UCSD-AML1 (cell line): ENCODE data around the gene TMEM132C.

Experiments used
- DNase-seq: peaks from one replicate; lab custom pipeline; 2025; ENCODE audit not compliant: unreplicated experiment; lab: John Stamatoyannopoulos, UW

TMEM132C gene

DNA sequence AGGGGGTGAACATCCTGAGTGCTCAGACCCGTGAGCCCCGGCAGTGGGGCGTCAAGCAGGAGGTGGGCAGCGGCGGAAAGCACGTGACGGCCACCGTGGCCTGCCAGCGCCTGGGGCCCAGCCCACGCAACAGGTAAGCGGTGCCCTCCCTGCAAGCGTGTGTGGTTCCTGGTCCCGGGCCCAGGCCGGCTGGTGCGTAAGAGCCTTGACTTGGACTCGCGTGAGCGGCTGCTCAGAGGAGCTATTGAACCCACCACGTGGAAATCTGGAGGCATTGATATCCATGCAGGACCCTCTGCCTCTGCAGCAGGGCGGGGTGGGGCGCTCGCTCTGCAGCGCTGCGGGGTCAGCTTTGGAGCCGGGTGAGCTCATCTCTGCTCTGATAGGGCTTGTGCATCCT, 277.0 kb downstream of the TMEM132C start:
- DNase-seq, result no peak

- no peak for DNase-seq
These were observed 282.0 kb downstream of the TMEM132C start for GRCh38 chr12:128548949-128549348.

DNA sequence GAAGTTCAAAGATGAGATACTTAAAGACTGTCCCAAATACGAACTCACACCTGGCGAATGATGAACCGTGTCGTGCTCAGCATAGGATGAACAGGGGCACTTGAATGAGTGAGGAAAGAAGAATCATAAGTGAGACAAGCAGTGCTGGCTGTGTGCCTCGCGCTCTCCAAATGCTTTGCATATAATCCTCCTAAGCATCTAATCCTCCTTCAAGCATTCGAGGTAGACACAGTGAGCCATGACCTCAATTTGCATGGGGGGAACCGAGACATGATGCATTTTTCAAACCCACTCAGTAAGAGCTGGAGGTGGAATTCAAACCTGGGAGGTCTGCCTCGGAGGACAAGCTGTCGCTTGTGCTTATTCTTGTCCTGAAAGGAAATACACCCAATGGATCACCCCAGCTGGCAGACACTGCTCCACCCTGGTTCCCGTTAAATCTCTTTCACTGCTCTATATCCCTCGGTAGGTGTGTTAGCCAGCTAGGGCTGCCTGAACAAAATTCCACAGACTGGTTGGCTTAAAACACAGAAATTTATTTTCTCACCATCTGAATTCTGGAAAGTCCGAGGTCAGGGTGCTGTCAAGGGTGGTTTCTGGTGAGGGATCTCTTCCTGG, 282.7 kb downstream of the TMEM132C start:
- no peak for DNase-seq

DNA sequence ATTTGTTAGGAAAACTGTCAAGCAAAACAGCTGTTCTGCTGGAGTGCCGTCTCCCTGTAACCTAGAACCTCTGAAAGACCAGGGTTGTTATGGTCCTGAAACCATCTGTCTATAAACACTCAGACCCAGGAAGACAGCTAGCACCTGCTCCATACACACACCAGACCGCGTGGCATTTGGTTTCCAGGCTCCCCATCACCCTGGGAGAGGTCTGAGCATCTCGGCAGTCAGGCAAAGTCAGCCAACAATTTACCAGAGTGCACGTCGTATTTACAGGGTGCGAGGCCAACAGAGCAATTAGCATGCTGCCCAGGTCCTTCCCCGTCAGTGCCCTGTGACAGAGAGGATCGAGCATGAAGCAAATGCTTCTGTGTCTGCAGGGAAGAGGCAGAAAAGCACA, 284.3 kb downstream of the TMEM132C start:
- DNase-seq, result no peak

DNA sequence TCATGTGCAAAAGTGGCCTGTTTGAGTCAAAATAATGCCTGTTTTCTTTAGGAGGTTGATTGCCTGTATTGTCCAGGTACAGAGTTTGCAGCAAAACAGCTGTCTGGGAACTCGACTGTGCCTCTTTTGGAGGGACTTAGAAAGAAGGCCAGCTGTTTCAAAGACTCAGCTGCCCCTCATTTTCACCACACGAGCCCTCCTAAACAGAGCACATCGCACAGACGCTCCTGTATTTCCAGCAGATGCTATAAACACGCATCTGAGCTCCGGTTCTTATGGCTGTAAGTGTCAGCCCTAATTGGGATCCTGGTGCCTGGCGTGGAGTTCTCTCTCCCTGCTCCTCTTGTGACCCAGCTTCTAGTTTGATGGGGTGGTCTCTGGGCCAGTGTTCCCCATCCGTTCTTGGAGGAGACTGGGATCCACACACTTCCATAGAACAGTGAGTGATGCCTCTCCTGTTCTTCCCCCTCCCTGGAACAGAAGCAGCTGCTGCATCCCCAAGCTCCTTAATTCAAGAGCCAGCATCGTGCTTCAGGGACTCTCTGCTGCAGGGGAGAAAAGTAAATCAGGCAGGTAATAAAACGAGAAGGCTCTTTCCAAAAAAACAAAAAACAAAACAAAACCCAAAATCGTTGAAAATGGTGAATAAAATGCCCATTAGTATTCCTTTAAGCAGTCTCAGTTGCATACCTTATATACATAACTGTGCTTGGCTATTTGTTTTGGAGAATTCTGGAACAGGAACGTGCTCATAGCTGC, 287.8 kb downstream of the TMEM132C start:
- no peak for DNase-seq

- no peak for DNase-seq
These were observed 290.3 kb downstream of the TMEM132C start for GRCh38 chr12:128557231-128557630.

- DNase-seq, result no peak
These were observed 298.0 kb downstream of the TMEM132C start for GRCh38 chr12:128564956-128565355.

GRCh38 chr12:128567730-128568129, 300.8 kb downstream of the TMEM132C start:
- no peak for DNase-seq

- DNase-seq, result no peak
These were observed 303.5 kb downstream of the TMEM132C start for GRCh38 chr12:128570191-128571065.

DNA sequence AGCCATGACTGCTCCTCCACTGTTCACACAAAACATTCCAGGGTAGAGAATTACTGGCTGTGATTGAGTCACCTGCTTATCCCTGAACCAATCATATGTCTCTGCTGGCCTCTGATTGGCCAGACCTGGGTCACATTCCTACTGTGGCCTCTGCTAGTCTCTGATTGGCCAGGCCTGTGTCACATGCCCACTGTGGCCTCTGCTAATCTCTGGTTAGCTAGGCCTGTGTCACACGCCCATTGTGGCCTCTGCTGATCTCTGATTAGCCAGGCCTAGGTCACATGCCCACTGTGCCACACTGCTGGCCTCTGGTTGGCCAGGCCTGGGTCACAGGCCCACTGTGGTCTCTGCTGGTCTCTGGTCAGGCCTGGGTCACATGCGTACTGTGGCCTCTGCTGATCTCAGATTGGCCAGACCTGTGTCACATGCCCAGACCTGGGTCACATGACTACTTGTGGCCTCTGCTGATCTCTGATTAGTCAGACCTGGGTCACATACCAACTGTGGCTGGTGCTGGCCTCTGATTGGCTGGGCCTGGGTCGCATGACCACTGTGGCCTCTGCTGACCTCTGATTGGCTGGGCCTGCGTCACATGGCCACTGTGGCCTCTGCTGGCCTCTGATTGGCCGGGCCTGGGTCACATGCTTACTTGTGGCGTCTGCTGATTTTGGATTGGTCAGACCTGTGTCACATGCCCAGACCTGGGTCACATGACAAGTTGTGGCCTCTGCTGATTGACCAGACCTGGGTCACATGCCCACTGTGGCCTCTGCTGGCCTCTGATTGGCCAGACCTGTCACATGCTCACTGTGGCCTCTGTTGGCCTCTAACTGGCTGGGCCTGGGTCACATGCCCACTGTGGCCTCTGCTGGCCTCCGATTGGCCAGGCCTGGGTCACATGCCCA, 305.2 kb downstream of the TMEM132C start:
- DNase-seq, result no peak

DNA sequence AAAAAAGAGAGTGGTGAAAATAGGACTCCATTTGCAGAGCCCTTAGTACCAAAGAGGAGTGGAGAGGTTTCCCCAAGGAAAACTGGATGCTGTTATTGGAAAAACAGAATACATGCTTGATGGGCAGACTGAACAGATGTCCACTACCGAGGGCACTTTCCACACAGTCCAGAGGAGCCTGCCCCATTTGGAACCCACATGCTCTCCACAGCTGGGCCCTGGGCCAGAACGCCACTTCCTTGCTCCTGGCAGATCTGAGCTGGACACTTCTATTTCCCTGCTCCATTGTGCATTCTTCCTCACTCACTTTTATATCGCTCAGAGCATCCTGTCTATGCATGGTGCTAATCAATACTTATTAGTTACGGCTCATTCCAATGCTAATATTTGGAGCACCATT, 306.9 kb downstream of the TMEM132C start:
- no peak for DNase-seq

- DNase-seq, result no peak
These were observed 311.1 kb downstream of the TMEM132C start for GRCh38 chr12:128578045-128578444.

- no peak for DNase-seq
These were observed 314.4 kb downstream of the TMEM132C start for GRCh38 chr12:128581321-128581761.

- DNase-seq, result no peak
These were observed 316.5 kb downstream of the TMEM132C start for GRCh38 chr12:128583453-128583852.

- DNase-seq, result no peak
These were observed 319.6 kb downstream of the TMEM132C start for GRCh38 chr12:128586451-128587029.

DNA sequence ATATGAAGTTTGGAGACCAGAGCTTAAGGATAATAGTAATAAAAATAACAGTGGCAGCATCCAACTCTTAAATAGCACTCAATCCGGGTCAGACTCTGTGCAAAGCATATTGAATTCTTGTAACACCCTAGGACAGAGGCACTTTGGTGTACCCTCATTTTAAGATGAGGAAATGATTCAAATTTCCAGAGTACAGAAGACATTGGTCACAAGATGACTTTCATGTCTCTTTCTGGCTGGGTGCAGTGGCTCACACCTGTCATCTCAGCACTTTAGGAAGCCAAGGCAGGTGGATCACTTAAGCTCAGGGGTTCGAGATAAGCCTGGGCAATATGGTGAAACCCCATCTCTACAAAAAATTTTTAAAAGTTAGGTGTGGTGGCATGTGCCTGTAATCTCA, 320.9 kb downstream of the TMEM132C start:
- DNase-seq, result no peak

DNA sequence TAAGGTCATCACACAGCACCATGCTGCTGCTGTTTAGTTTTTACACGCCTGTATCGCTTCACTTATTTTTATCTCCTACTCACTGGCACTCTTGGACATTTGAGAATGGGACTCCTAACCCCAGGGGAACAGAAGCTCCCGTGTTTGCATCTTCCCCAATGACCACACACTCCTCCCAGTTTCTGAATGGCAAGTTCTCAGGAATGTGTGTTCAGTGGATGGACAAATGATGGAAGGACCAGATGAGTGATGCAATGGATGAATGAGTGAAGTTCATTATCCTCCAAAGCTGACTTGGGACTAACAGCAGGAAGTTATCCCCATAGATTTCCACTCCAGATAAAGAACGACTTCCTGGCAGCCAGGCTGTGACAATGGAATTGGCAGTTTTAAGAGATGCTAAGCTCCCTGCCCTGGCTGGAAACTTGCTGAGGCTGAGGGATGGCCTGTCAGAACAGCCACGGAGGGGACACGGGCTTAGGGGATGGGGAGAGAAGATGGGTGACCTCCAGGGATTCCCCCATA, 325.3 kb downstream of the TMEM132C start:
- no peak for DNase-seq

DNA sequence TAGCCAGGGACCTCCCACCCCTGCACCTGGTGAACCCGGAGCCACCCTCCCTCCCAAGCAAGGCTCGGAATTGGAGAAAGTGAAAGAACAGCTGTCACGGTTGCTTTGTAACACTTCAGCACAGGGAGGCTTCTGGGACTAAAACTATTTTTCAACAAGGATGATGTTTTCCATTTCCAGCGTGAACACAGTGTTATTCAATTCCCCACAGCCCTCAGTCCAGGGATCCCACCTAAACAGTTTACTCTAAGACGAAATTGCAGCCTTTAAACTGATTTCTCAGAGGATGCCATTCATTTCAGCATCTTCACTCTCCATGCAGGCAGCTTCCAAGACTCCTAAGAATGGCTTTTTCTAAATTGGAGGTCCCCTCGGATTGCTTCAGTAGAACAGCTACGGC, 327.6 kb downstream of the TMEM132C start:
- no peak for DNase-seq

- no peak for DNase-seq
These were observed 328.6 kb downstream of the TMEM132C start for GRCh38 chr12:128595609-128596008.

DNA sequence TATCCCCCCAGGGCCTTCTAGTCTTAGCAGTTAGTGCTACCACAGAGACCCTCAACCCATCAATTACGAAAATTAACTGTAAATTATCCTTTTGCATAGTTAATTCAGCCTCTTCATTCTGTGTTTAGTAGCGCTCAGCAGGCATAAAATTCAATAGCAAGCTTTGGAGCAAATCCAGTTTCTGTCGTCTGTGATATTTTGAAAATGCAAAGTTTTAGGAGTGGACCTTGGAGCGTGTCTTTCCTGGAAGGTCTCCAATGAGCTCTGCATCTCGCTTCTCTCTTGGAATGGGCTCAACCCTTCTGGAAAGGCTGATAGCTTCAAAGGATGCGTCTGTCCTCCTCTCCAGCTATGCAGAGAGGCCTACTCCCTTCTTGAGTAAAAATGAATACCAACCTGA, 333.9 kb downstream of the TMEM132C start:
- no peak for DNase-seq
